ENCODE measurements around the gene MLXIP. TPM values are rescaled to one million over a fixed set of nuclear protein-coding genes. Genes with fewer than 3 reads are reported as not detected.

Gene MLXIP
- total and polyA plus RNA-seq, 2 of the 4 experiments (the other 2 are of a cell fraction): 2.7 to 10.8 TPM

DNA sequence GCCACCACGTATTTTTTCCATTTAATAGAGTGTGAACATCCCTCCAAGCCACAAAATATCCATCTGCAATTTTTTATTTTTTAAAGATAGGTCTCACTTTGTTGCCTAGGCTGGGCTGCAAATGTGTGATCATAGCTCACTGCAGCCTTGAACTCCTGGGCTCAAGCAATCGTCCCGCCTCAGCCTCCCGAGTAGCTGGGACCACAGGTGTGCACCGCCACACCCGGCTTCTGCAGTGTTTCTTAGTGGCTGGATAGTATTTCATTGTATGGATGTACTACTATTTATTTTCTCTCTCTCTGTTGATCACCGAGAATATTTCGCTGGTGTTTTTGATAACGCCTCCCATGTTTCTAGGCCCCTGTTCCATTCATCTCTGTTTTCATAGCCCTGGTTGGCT, 17.5 kb downstream of the MLXIP start:
- POLR2A ChIA-PET (ENCODE audit: unreplicated experiment): no interaction called here
- Histone ChIP-seq H3K4me2 (ENCODE audit: low read depth, low read length) (no peak overlapping the region), H4K8ac (ENCODE audit: low read depth in 2 of 2, low read length in 2 of 2) (peak overlapping the region in 1 of 2 experiments; percentile 66; a peak in 2 of 4 replicates), H3K9me1 (ENCODE audit: insufficient read depth, low read length) (peaks cover 58% of the 10 kb centered on the region), H3K79me1 (ENCODE audit: low read depth in 1 of 2, low read length in 2 of 2) (peaks cover 55 to 87% of the 10 kb centered on the region in 2 experiments), H3K27ac (ENCODE audit: insufficient read depth, low read length) (no peak overlapping the region), H3K18ac (ENCODE audit: low read depth, low read length) (no peak overlapping the region), H4K91ac (ENCODE audit: insufficient read depth, low read depth, low read length) (0 out of 2 replicates have a peak overlapping the region, but pooled peaks have one; percentile 72), H3K27me3 (ENCODE audit: control insufficient read depth, insufficient read depth, low read length) (no peaks in the 10 kb centered on the region), H3K9ac (ENCODE audit: low read depth, low read length) (no peak overlapping the region), H4K20me1 (ENCODE audit: insufficient read depth, low read length) (peaks cover 76% of the 10 kb centered on the region), H3K23ac (ENCODE audit: low read depth, low read length) (no peak overlapping the region), H2AK5ac (ENCODE audit: low read depth, low read length) (peak overlapping the region; percentile 66; the same call in 1 of the 2 replicates), H3K56ac (ENCODE audit: extremely low read depth, insufficient read depth, low read length) (no peak overlapping the region), H3K4me3 (ENCODE audit: insufficient read depth, low read depth, low read length) (no peak overlapping the region), H3K4me1 (ENCODE audit: control insufficient read depth, insufficient read depth, low read length) (peaks cover 47% of the 10 kb centered on the region), H2BK15ac (ENCODE audit: low read depth, low read length) (no peak overlapping the region), H3K4ac (ENCODE audit: low read depth, low read length) (peak overlapping the region; percentile 69; the same call in 1 of the 2 replicates), H2BK20ac (ENCODE audit: low read depth, low read length) (no peak overlapping the region), H3K14ac (replicated peaks; ENCODE audit: low read depth, low read length) (no peak overlapping the region), H2BK120ac (ENCODE audit: low read depth, low read length) (0 out of 2 replicates have a peak overlapping the region, but pooled peaks have one; percentile 62), H2AFZ (replicated peaks; ENCODE audit: low read length, poor library complexity) (no peak overlapping the region), H2AK9ac (replicated peaks; ENCODE audit: low read depth, low read length, poor library complexity) (no peak overlapping the region), H3K9me3 (ENCODE audit: control insufficient read depth, insufficient read depth, low read length) (no peaks in the 10 kb centered on the region), H2BK5ac (ENCODE audit: low read depth, low read length, poor library complexity, severe bottlenecking) (no peak overlapping the region), H4K5ac (ENCODE audit: low read depth, low read length) (no peak overlapping the region), H3K36me3 (ENCODE audit: control insufficient read depth, insufficient read depth, low read length) (no peaks in the 10 kb centered on the region)
- ATAC-seq (ENCODE audit: low read depth) (no peak), DNase-seq (no peak)
- intact Hi-C loops (cut with micrococcal nuclease): no loop called here
- WGBS, 2 experiments (ENCODE audit: extremely low coverage in 2 of 2, insufficient read length in 1 of 2): no CpG with 5 or more reads among the region's 9 CpGs
- BruUV-seq (replicated peaks): no TSS peak
- CTCF ChIA-PET: no interaction called here
- in situ Hi-C loops (cut with MboI; ENCODE audit: low sequenced_read_pairs): no loop called here
- dilution Hi-C loops (cut with HindIII; ENCODE audit: low sequenced_read_pairs, unreplicated experiment): no loop called here
- no peak for TF ChIP-seq MAZ (IDR thresholded peaks at IDR 0.05; ENCODE audit: borderline replicate concordance, low read depth, low read length)
- no peak for TF ChIP-seq ELK1 (IDR thresholded peaks at IDR 0.05; ENCODE audit: borderline replicate concordance, low read depth, low read length)
- no peak for TF ChIP-seq USF2 (IDR thresholded peaks at IDR 0.05; ENCODE audit: low read depth, low read length)
- no peak for TF ChIP-seq RFX5 (IDR thresholded peaks at IDR 0.05; ENCODE audit: low read depth, low read length)
- TF ChIP-seq BHLHE40 (IDR thresholded peaks at IDR 0.05; ENCODE audit: low read depth, low read length): no peak
- no peak for TF ChIP-seq MAFK (IDR thresholded peaks at IDR 0.05; ENCODE audit: low read depth, low read length)
- TF ChIP-seq RCOR1 (IDR thresholded peaks at IDR 0.05; ENCODE audit: insufficient replicate concordance, low read length): no peak
- TF ChIP-seq MXI1 (IDR thresholded peaks at IDR 0.05; ENCODE audit: borderline replicate concordance, low read depth, low read length): no peak
- no peak for TF ChIP-seq CHD1 (IDR thresholded peaks at IDR 0.05; ENCODE audit: low read depth, low read length)
- TF ChIP-seq CEBPB (IDR thresholded peaks at IDR 0.05; ENCODE audit: low read depth, low read length): no peak
- no peak for TF ChIP-seq POLR2A (IDR thresholded peaks at IDR 0.05; ENCODE audit: low read depth, low read length)
- TF ChIP-seq SMC3 (IDR thresholded peaks at IDR 0.05; ENCODE audit: low read depth, low read length): no peak
- TF ChIP-seq RAD21 (IDR thresholded peaks at IDR 0.05; ENCODE audit: low read length): no peak
- TF ChIP-seq NFE2L2 (IDR thresholded peaks at IDR 0.05; ENCODE audit: low read depth, low read length): no peak
- TF ChIP-seq, protein P1, sequence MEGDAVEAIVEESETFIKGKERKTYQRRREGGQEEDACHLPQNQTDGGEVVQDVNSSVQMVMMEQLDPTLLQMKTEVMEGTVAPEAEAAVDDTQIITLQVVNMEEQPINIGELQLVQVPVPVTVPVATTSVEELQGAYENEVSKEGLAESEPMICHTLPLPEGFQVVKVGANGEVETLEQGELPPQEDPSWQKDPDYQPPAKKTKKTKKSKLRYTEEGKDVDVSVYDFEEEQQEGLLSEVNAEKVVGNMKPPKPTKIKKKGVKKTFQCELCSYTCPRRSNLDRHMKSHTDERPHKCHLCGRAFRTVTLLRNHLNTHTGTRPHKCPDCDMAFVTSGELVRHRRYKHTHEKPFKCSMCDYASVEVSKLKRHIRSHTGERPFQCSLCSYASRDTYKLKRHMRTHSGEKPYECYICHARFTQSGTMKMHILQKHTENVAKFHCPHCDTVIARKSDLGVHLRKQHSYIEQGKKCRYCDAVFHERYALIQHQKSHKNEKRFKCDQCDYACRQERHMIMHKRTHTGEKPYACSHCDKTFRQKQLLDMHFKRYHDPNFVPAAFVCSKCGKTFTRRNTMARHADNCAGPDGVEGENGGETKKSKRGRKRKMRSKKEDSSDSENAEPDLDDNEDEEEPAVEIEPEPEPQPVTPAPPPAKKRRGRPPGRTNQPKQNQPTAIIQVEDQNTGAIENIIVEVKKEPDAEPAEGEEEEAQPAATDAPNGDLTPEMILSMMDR (conservative IDR thresholded peaks at IDR 0.05; ENCODE audit: low read depth, low read length): no peak
- TF ChIP-seq FOS (IDR thresholded peaks at IDR 0.05; ENCODE audit: low read depth, low read length): no peak

All from IMR-90 (cell line).